Tibial artery (tissue), 4 donors: Measurements from ENCODE around the gene PRSS16.

Experiments
- DNase-seq, 2 donors: peaks; one replicate each; pipeline ENCODE4 v3.0.0-alpha.2; 2019
- H3K27ac ChIP-seq, 2 donors: fragments of 200-600 bp; sonication (generic) in 1 of 2; 1 replicate in 1 of 2; 2 replicates in 1 of 2; pipeline ENCODE4 v1.5.1; 2018 to 2019; ENCODE audit warnings: mild to moderate bottlenecking in 1 of 2
- H3K27me3 ChIP-seq, 2 donors: fragments of 200-600 bp; sonication (generic) in 1 of 2; one replicate each; pipeline versions ENCODE4 v1.5.1 to v1.6.0; 2016 to 2019
- H3K36me3 ChIP-seq, 3 donors: fragments of 200-600 bp; sonication (generic) in 2 of 3; one replicate each; pipeline ENCODE4 v1.5.1; 2016 to 2019; ENCODE audit warnings: mild to moderate bottlenecking in 2 of 3
- H3K4me1 ChIP-seq, 4 donors: fragments of 200-600 bp; sonication (generic) in 2 of 4; 1 replicate in 3 of 4; 2 replicates in 1 of 4; pipeline ENCODE4 v1.5.1; 2016 to 2019
- H3K4me3 ChIP-seq, 2 donors: fragments of 200-600 bp; sonication (generic) in 1 of 2; 1 replicate in 1 of 2; 2 replicates in 1 of 2; pipeline ENCODE4 v1.5.1; 2018 to 2019; ENCODE audit warnings: mild to moderate bottlenecking in 2 of 2
- H3K9me3 ChIP-seq, 3 donors: fragments of 200-600 bp; sonication (generic) in 1 of 3; one replicate each; pipeline ENCODE4 v1.5.1; 2016 to 2019
- intact Hi-C: fragments of 100-400 bp; cut with DNase I; formaldehyde crosslinking; loops from one replicate; pipeline ENCODE4 v1.15.0; 2023; ENCODE audit warnings: low total_unique reads
- TF ChIP-seq, protein P1 (sequence below), 2 experiments: fragments of 200-600 bp in 1 of 2; fragments of 450-650 bp in 1 of 2; IDR thresholded peaks; one replicate each; pipeline ENCODE4 v1.5.1; 2017 to 2019; ENCODE audit warnings: antibody characterized with exemption in 2 of 2, mild to moderate bottlenecking in 1 of 2, moderate library complexity in 1 of 2

Gene PRSS16

DNA sequence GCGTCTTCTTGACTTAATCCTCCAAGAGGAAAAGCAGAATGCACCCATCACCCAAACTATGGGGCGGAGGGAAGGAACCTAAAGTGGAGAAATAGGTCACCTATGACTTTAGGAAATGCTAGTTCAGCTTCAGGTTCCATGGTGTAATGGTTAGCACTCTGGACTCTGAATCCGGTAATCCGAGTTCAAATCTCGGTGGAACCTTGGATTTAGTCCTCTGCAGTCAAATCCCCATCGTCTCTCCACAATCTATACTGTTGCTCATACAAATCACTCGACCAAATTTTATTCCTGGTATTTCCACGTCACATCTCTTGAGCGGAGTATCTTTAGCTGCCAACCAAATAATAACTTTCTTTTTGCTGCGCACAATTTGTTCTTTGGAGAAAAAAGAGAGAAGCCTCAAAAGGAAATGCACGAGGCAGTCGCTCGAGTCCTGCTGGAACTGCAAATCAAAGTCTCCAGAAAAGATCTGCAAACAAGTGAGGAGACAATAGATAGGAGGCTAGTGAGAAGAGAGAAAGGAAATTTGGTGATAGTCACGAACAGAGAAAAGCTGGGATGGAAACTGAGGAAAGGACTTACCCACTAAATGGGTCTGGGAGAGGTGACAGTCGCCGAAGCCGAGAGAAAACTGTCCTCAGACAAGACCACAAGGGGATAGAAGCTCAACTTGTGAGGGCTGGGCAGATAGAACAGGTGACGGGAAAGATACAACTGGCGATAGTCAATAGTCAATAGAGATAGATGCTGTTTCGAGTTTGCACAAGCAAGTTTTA lies 48.0 kb downstream of the PRSS16 start:
- H3K36me3 ChIP-seq = no peaks in the 10 kb centered on the region
- no peak for DNase-seq
- H3K27ac ChIP-seq = no peak overlapping the region
- no peaks in the 10 kb centered on the region for H3K4me1 ChIP-seq
- peaks cover 0 to 78% of the 10 kb centered on the region in 2 donors for H3K27me3 ChIP-seq
- TF ChIP-seq, protein P1, sequence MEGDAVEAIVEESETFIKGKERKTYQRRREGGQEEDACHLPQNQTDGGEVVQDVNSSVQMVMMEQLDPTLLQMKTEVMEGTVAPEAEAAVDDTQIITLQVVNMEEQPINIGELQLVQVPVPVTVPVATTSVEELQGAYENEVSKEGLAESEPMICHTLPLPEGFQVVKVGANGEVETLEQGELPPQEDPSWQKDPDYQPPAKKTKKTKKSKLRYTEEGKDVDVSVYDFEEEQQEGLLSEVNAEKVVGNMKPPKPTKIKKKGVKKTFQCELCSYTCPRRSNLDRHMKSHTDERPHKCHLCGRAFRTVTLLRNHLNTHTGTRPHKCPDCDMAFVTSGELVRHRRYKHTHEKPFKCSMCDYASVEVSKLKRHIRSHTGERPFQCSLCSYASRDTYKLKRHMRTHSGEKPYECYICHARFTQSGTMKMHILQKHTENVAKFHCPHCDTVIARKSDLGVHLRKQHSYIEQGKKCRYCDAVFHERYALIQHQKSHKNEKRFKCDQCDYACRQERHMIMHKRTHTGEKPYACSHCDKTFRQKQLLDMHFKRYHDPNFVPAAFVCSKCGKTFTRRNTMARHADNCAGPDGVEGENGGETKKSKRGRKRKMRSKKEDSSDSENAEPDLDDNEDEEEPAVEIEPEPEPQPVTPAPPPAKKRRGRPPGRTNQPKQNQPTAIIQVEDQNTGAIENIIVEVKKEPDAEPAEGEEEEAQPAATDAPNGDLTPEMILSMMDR (IDR thresholded peaks at IDR 0.05) = no peak
- intact Hi-C loops = no loop called here
- no peak overlapping the region for H3K4me3 ChIP-seq
- peaks cover 0 to 14% (median 11%) of the 10 kb centered on the region in 3 donors for H3K9me3 ChIP-seq

- intact Hi-C loops = no loop called here
- DNase-seq = no peak
- H3K4me1 ChIP-seq = no peaks in the 10 kb centered on the region
- no peak overlapping the region for H3K4me3 ChIP-seq
- peaks cover 0 to 10% (median 8%) of the 10 kb centered on the region in 3 donors for H3K9me3 ChIP-seq
- TF ChIP-seq, protein P1 (IDR thresholded peaks at IDR 0.05) = no peak
- H3K27ac ChIP-seq = no peak overlapping the region
- H3K36me3 ChIP-seq = no peaks in the 10 kb centered on the region
- peaks cover 0 to 78% of the 10 kb centered on the region in 2 donors for H3K27me3 ChIP-seq
Observed at GRCh38 chr6:27296106-27296783, 48.7 kb downstream of the PRSS16 start.

DNA sequence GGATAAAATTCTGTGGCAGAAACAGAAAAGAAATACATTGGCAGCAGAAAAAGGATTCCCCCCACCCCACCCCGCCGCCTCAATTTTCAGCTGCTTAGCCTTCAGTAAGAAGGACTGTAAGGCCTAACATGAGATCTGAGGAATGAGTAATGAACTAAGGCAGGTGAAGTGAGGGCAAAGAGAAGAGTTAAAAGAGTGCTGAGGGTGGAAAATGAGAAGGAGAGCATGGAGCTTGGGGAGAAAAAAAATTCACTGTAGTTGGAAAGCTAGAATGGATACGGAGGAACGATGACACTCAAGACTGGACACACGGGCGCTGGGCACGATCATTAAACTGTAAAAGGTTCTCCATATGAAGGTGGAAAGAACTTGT lies 50.0 kb downstream of the PRSS16 start:
- H3K4me3 ChIP-seq = no peak overlapping the region
- DNase-seq = no peak
- peaks cover 0 to 78% of the 10 kb centered on the region in 2 donors for H3K27me3 ChIP-seq

DNA sequence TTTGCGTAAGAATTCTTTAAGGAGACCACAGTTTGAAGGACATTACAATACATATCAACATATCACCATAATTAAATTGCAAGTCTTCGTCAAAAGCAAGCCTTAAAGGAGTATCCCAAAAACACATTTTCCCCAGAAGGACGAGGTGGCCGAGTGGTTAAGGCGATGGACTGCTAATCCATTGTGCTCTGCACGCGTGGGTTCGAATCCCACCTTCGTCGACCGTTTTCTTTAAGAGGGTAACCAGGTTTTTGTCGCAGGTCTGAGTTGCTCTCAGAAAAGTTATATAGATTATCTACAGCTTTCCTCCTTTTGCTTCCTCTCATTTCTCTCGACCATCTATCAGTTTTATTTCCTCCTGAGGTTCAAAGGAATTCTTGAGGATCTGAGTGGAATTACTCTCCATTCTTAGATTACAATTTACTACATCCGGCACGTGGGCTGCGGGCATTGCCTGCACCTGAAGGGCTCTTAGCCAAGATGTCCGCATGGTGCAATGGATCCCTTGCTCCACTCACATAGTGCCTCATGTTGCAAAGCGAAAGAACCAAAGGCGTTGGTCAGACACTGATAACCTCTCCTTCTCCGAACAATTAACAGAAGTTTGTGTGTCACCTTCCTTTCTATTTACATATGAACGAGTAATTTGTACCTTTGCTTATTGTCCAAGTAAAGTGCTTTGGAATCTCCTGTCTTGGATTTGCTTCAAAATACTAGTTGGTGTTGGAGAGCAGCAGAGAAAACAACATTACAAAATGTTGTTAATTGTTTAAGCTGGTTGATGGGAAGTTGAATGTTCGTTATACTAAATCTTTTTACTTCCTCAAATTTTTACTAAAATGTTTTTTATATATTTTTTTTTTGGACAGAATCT lies 50.6 kb downstream of the PRSS16 start:
- TF ChIP-seq, protein P1 (IDR thresholded peaks at IDR 0.05) = no peak
- Histone ChIP-seq H3K4me1 (no peaks in the 10 kb centered on the region), H3K4me3 (no peak overlapping the region), H3K36me3 (no peaks in the 10 kb centered on the region), H3K9me3 (peaks cover 0 to 14% (median 13%) of the 10 kb centered on the region in 3 donors), H3K27ac (no peak overlapping the region), H3K27me3 (peaks cover 0 to 78% of the 10 kb centered on the region in 2 donors)
- no peak for DNase-seq
- intact Hi-C loops = no loop called here

More for the DNA sequence above, 50.0 kb downstream of the PRSS16 start:
- Histone ChIP-seq H3K4me1 (no peaks in the 10 kb centered on the region), H3K36me3 (no peaks in the 10 kb centered on the region), H3K9me3 (peaks cover 0 to 16% (median 11%) of the 10 kb centered on the region in 3 donors), H3K27ac (no peak overlapping the region)
- TF ChIP-seq, protein P1 (IDR thresholded peaks at IDR 0.05) = no peak
- intact Hi-C loops = no loop called here

GRCh38 chr6:27303613-27304272 lies 56.2 kb downstream of the PRSS16 start:
- intact Hi-C loops = no loop called here
- Histone ChIP-seq H3K27ac (no peak overlapping the region), H3K36me3 (no peaks in the 10 kb centered on the region), H3K4me1 (no peaks in the 10 kb centered on the region), H3K9me3 (peaks cover 0 to 11% (median 9%) of the 10 kb centered on the region in 3 donors), H3K27me3 (peaks cover 0 to 53% of the 10 kb centered on the region in 2 donors), H3K4me3 (no peak overlapping the region)
- DNase-seq = no peak
- TF ChIP-seq, protein P1 (IDR thresholded peaks at IDR 0.05) = no peak
